Liver (tissue), 3 donors: ENCODE data around the gene CYREN.

Experiments used
- GABPA ChIP-seq, 2 donors: IDR thresholded peaks in 1 of 2; conservative IDR thresholded peaks in 1 of 2; 2 replicates each; pipeline ENCODE4 v1.6.1; 2016; ENCODE audit warnings: antibody characterized with exemption in 2 of 2, mild to moderate bottlenecking in 1 of 2, moderate library complexity in 1 of 2
- TAF1 ChIP-seq: conservative IDR thresholded peaks from 2 replicates; pipeline ENCODE4 v1.6.1; 2016; ENCODE audit warnings: antibody characterized with exemption, mild to moderate bottlenecking
- TF ChIP-seq, protein P1 (sequence below): fragments of 150-350 bp; IDR thresholded peaks from 2 replicates; pipeline ENCODE4 v1.5.1; 2017; ENCODE audit warnings: improper control_type of control experiment, low read depth, low read length; ENCODE audit not compliant: missing input control
- TF ChIP-seq, protein P2 (sequence below): IDR thresholded peaks from 2 replicates; pipeline ENCODE4 v1.6.1; 2016; ENCODE audit warnings: antibody characterized with exemption
- donor health status: healthy.
- donor health status: healthy.

DNA sequence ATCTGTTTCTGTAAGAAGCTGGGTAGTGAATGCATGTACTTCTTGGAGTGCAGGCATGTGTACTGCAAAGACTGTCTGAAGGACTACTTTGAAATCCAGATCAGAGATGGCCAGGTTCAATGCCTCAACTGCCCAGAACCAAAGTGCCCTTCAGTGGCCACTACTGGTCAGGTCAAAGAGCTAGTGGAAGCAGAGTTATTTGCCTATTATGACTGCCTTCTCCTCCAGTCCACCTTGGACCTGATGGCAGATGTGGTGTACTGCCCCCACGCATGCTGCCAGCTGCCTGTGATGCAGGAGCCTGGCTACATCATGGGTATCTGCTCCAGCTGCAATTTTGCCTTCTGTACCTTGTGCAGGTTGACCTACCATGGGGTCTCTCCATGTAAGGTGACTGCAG is 41.6 kb downstream of the CYREN start:
- TF ChIP-seq, protein P1, sequence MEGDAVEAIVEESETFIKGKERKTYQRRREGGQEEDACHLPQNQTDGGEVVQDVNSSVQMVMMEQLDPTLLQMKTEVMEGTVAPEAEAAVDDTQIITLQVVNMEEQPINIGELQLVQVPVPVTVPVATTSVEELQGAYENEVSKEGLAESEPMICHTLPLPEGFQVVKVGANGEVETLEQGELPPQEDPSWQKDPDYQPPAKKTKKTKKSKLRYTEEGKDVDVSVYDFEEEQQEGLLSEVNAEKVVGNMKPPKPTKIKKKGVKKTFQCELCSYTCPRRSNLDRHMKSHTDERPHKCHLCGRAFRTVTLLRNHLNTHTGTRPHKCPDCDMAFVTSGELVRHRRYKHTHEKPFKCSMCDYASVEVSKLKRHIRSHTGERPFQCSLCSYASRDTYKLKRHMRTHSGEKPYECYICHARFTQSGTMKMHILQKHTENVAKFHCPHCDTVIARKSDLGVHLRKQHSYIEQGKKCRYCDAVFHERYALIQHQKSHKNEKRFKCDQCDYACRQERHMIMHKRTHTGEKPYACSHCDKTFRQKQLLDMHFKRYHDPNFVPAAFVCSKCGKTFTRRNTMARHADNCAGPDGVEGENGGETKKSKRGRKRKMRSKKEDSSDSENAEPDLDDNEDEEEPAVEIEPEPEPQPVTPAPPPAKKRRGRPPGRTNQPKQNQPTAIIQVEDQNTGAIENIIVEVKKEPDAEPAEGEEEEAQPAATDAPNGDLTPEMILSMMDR: no peak
- TF ChIP-seq, protein P2, sequence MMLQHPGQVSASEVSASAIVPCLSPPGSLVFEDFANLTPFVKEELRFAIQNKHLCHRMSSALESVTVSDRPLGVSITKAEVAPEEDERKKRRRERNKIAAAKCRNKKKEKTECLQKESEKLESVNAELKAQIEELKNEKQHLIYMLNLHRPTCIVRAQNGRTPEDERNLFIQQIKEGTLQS: no peak
- no peak for TF ChIP-seq GABPA (IDR thresholded peaks at IDR 0.05 in 1 of 2, conservative IDR thresholded peaks at IDR 0.05 in 1 of 2)
- TF ChIP-seq TAF1: no peak
